Inflammatory macrophage (primary cell): ENCODE measurements around the gene CNGA1.

Experiments used
- DNase-seq, 2 donors: peaks; one replicate each; pipeline ENCODE4 v3.0.0-alpha.2; 2020 to 2022
- total RNA-seq, 18 experiments: gene quantifications; one replicate each; lab custom pipeline; 2026; ENCODE audit warnings: mixed read lengths in 6 of 18, inconsistent platforms in 2 of 18; lab: John Stamatoyannopoulos, UW

CNGA1 gene
- 0 to 0.20 (median 0.05) reads per million in 18 experiments for total RNA-seq

DNA sequence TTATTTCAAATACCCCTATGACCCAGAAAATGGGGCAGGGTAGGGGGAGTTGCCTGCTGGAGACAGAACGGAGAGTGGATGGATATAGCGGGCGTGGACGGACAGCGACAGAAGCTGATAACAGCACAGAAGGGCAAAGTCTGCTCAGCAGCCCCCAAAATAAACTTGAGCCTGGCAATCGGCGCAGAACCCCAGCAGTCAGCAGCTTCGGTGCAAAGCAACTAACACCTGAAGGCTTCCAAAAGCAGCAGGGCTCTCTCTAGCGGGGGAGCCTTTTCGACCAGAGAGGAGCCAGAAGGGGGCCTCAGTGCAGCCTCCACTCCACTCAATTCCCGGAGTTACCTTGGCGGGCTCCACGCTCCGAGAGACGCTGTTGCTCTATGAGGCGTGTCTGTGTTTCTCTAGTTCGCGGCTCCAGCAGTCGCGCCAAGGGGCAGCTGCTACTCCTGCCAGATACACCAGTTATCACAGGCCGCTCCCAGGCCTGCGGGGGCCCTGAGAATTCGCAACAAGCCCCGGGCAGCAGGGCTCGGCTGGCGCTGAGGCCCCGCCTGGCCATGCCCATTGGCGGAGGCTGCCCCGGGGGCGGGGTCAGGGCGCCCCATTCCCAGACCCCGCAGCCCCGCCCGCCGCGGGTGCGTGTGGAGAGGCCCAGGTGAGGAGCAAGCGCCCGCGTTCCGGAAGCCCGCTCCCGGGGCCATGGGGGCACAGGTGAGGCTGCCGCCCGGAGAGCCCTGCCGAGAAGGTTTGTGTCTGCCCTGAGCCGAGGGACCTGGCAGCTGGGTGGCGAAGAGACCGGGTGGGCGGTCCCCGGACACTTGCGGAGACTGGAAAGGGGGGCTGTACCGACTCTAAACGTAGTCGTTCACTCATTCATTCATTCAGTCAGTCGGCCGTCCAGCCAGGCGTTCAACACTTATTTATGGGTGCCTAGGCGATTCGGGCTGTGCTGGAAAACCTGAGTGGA lies at the start of gene CNGA1, which contains the start of gene NIPAL1:
TSS of gene CNGA1 (minus strand) at position 541 of the 967 bp plus-strand sequence. CDS start 63,992 bp downstream, outside the sequence.
TSS of gene NIPAL1 (plus strand) at position 632 of the 967 bp plus-strand sequence. CDS start at position 700, 68 bp downstream.
- DNase-seq, result peak; percentile 24 to 54

- no peak for DNase-seq
Observed at GRCh38 chr4:48065587-48066052, 49.1 kb upstream of the CNGA1 start.

DNA sequence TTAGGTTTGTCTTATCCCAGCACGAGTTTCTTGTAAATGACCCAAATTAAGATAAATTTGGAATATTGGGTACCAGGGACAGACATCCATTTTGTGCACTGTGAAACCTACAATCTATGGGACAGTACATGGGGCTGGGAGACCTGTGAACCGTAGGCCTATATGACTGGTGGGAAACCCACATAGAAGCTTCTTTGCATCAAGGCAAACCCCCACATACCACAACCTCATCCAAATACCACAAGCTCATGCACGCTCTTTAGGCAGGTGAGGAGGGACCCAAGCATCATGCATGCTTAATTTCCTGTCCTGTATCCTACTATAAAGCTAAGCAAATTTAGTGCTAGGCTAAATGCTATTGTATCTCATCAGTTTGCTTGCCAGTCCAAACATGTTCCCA lies 47.9 kb upstream of the CNGA1 start:
- no peak for DNase-seq

DNA sequence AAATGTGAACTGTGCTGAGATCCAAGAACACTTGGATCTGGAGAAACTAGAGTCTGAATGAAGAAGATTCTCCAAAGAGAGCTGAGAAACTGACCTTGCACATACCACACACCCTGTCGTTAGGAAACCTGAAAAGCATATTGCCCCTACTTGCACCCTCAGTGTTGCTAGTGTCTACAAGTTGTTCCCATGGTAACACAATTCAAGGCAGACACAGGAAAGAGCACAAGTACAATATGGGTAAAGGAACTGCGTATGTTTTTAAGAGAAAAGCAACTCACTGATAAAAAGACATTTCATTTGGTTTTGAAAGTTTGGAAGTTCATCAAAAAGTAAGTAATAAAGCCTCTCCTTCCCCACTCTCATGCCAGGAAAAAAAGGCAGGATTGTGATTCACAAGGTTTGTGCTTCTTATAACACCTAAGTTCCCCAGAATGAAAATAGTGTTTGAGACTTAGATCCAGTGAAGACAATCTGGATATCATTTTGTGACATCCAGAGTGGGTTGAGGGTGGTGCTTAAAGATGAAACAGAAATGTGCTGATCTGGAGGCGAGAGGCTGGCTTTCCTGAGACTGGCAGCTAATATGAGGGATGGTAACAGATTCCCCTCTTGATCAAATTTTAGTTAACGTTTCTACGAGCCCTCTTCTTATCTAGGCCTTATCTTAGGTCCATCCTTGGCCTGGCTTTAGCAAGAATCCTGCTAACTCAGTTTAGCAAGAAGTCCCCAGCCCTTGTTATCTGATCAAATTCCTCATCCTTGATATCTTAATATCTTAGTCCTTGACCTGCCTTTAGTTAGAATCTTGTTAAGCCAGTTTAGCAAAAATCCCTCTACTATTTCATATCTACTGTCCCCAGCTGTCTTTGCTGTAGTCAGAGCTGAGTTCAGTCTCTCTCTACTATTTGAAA lies 42.4 kb upstream of the CNGA1 start:
- DNase-seq, result no peak

DNA sequence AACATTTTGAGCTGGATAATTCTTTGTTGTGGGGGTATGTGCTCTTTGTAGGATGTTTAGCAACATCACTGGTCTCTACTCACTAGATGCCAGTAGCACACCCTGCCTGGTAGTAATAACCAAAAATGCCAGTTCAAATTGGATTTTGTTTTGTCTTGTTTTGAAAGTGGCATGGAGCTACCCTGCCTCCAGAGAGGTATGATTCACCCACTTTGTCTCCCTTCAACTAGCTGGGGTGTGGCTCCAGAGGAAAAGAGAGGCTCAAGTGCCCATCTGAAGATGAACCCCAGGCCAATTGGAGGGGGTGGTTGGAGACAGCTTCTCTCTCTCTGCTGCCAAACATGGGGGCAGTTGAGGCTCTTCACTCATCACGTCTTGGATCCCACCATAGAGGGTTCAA lies 34.6 kb upstream of the CNGA1 start:
- DNase-seq, result no peak

- DNase-seq, result no peak
Observed at GRCh38 chr4:48049483-48049882, 33.0 kb upstream of the CNGA1 start.

GRCh38 chr4:48047896-48048295 lies 31.4 kb upstream of the CNGA1 start:
- no peak for DNase-seq

- peak; percentile 31 to 43 for DNase-seq
Observed at GRCh38 chr4:48047421-48047844, 31.0 kb upstream of the CNGA1 start.

- DNase-seq, result no peak
Observed at GRCh38 chr4:48046059-48046458, 29.6 kb upstream of the CNGA1 start.

GRCh38 chr4:48044298-48044697 lies 27.8 kb upstream of the CNGA1 start:
- DNase-seq, result no peak

- no peak for DNase-seq
Observed at GRCh38 chr4:48043504-48043903, 27.0 kb upstream of the CNGA1 start.

- DNase-seq, result no peak
Observed at GRCh38 chr4:48042979-48043461, 26.5 kb upstream of the CNGA1 start.

DNA sequence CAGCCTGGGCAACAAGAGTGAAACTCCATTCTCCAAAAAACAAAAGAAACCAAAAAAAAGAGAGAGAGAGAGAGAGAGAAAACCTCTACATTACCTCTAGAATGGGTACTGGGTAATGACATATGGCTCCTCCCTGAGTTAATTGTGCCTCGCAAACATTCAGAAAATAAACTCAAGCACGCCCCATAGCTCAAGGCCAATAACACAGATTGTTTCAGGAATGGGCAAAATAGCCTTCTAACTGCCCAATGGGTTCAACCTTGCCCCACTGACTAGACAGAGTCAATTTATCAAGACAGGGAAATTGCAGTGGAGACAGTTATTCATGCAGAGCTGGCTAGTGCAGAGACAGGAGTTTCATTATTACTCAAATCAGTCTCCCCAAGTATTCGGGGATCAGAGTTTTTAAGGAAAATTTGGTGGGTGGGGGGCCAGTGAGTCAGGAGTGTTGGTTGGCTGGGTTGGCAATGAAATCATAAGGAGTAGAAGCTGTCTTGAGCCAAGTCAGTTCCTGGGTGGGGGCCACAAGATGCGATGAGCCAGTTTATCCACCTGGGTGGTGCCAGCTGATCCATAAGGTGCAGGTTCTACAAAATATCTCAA lies 25.2 kb upstream of the CNGA1 start:
- no peak for DNase-seq

- no peak for DNase-seq
Observed at GRCh38 chr4:48039561-48039960, 23.1 kb upstream of the CNGA1 start.

GRCh38 chr4:48038666-48039065 lies 22.2 kb upstream of the CNGA1 start:
- DNase-seq, result no peak

DNA sequence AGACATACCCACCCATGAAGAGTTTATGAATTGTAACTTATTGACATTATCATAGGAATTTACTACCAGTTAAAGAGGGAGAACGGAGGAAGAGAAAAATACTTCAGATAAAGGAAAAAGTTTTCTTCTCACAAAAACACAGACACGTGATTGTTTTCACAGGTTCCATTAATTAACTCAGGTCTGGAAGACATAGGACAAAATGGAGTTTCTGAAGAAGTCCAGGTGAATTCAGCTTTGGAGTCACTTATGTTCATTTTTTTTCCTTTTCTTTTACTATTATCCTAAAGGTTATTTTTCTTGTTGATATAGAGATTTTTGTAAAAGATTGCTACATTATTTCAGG lies 20.6 kb upstream of the CNGA1 start:
- no peak for DNase-seq

GRCh38 chr4:48035952-48036351 lies 19.5 kb upstream of the CNGA1 start:
- no peak for DNase-seq

DNA sequence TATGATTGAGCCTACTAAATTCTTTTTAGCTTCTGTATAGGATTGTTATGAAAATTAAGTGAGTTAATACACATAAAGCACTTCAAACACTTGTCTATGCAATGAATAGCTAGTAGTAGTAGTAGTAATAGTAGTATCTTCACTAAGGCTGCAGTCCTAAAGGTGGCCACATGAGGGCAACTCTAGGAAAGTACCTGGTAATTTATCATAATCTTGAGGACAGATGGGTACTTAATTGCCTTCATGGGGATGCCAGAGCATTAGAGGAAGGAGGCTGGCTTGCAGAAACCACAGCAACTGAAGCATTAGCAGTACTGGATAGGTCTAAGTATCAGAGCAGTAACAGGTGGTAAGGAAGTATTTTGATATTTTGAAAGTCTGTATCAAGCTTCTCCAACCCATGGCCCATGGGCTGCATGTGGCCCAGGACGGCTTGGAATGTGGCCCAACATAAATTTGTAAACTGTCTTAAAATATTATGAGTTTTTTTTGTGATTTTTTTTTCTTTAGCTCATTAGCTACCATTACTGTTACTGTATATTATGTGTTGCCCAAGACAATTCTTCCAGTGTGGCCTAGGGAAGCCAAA lies 17.4 kb upstream of the CNGA1 start:
- peak; percentile 34 to 35 for DNase-seq

GRCh38 chr4:48033412-48033811 lies 16.9 kb upstream of the CNGA1 start:
- no peak for DNase-seq

- DNase-seq, result no peak
Observed at GRCh38 chr4:48032721-48033120, 16.2 kb upstream of the CNGA1 start.

DNA sequence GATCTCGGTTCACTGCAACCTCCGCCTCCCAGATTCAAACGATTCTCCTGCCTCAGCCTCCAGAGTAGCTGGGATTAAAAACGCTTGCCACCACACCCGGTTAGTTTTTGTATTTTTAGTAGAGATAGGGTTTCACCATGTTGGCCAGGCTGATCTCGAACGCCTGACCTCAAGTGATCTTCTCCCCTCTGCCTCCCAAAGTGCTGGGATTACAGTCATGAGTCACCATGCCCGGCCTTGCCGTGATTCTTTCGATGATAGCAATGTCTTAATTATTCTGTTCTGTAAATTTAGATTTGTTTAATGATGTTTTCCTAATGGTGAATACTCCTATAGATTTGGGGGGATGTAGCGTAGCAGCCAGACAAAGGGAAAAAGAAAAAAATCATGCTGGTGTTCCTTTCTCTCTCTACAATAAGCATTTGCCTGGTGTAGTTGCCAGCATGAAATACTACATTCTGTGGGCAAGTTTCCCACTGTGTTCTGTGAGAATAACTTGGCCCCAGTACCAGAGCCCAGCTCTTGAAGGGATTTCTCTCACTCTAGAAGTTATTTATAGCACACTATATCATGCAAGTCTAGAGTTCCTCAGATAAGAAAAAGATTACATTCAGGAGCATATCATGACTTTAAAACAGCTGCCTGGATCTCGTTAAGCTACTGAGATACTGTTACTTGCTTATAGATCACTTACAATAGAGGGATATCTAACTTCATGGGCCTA lies 15.5 kb upstream of the CNGA1 start:
- DNase-seq, result no peak
